HCT116 (cell line): ENCODE measurements around the gene FAM98B. TPM values are rescaled to one million over a fixed set of nuclear protein-coding genes. Genes with fewer than 3 reads are reported as not detected.
A peak's percentile ranks its signal among the peaks of the same experiment; 100 is the strongest.

Source experiments
- ATAC-seq: fragments of 200-7000 bp; cut with Tn5 transposase; 2 replicates; pipeline ENCODE4 v1.9.1; 2020; ENCODE audit warnings: mild to moderate bottlenecking, moderate library complexity
- BruUV-seq: library from RNA; stranded (reverse); fragments of 400-500 nt; replicated peaks from 2 replicates; lab custom pipeline; 2021; lab: Mats Ljungman, UMichigan
- CTCF ChIA-PET: fragments of 300-600 bp; sonication (Branson Sonifier 250); formaldehyde crosslinking; loops from one replicate; lab custom pipeline; 2021; ENCODE audit warnings: antibody characterized with exemption; lab: Charles Lee
- POLR2A ChIA-PET: fragments of 300-600, 350-600 bp; sonication (Branson Sonifier 250); formaldehyde crosslinking; loops from one replicate; lab custom pipeline; 2021; ENCODE audit warnings: antibody characterized with exemption; lab: Charles Lee
- RAD21 ChIA-PET, 2 experiments: fragments of 300-600 bp; sonication (Branson Sonifier 250); formaldehyde crosslinking; loops; one replicate each; lab custom pipeline; 2023; ENCODE audit warnings: low total read pairs in 2 of 2; ENCODE audit not compliant: uncharacterized antibody in 2 of 2, unreplicated experiment in 2 of 2, low non-redundant PET in 1 of 2; lab: Charles Lee
- DNase-seq: peaks from one replicate; pipeline ENCODE4 v3.0.0-alpha.2; 2010; ENCODE audit warnings: low read depth, low spot score
- H2AFZ ChIP-seq: fragments of 200-600 bp; shearing (Covaris generic), sonication (generic); 2 replicates; pipeline ENCODE4 v1.6.1; 2017; ENCODE audit warnings: low read depth, mixed run types, mixed read lengths, antibody characterized with exemption, low read length; ENCODE audit not compliant: poor library complexity, severe bottlenecking
- H3K27ac ChIP-seq: 2 replicates; pipeline ENCODE4 v1.5.1; 2012; ENCODE audit warnings: low read depth, low read length
- H3K27me3 ChIP-seq: fragments of 200-600 bp; sonication (generic); 2 replicates; pipeline ENCODE4 v1.6.1; 2016; ENCODE audit warnings: mixed run types, low read length, mixed read lengths; ENCODE audit not compliant: insufficient read depth
- H3K36me3 ChIP-seq, 2 experiments: fragments of 200-500 bp in 1 of 2; fragments of 200-600 bp in 1 of 2; sonication (Bioruptor generic) in 1 of 2; sonication (generic) in 1 of 2; 2 replicates each; pipeline versions ENCODE4 v1.5.1 to v1.6.1; 2014 to 2016; ENCODE audit warnings: low read length in 2 of 2, inconsistent platforms in 1 of 2, mixed read lengths in 1 of 2, mixed run types in 1 of 2; ENCODE audit not compliant: insufficient read depth in 2 of 2, control insufficient read depth in 1 of 2
- H3K4me1 ChIP-seq, 2 experiments: fragments of 200-600 bp in 1 of 2; sonication (generic) in 1 of 2; 2 replicates each; pipeline versions ENCODE4 v1.5.1 to v1.6.1; 2012 to 2017; ENCODE audit warnings: low read length in 2 of 2, inconsistent platforms in 1 of 2, mild to moderate bottlenecking in 1 of 2, mixed read lengths in 1 of 2, mixed run types in 1 of 2, moderate library complexity in 1 of 2; ENCODE audit not compliant: insufficient read depth in 2 of 2, control insufficient read depth in 1 of 2
- H3K4me2 ChIP-seq: fragments of 200-600 bp; sonication (generic); 2 replicates; pipeline ENCODE4 v1.6.1; 2017; ENCODE audit warnings: mixed run types, low read length, mixed read lengths
- H3K4me3 ChIP-seq, 2 experiments: fragments of 200-600 bp in 1 of 2; sonication (generic) in 1 of 2; replicated peaks in 1 of 2; 2 replicates each; pipeline ENCODE4 v1.5.1; 2011 to 2016; ENCODE audit warnings: low read length in 2 of 2, control low read depth in 1 of 2, low read depth in 1 of 2, mild to moderate bottlenecking in 1 of 2, mixed read lengths in 1 of 2, mixed run types in 1 of 2
- H3K79me2 ChIP-seq: fragments of 200-600 bp; sonication (generic); 2 replicates; pipeline ENCODE4 v1.6.1; 2017; ENCODE audit warnings: mild to moderate bottlenecking, mixed run types, low read length, moderate library complexity, mixed read lengths; ENCODE audit not compliant: insufficient read depth
- H3K9ac ChIP-seq: fragments of 200-600 bp; sonication (generic); 2 replicates; pipeline ENCODE4 v1.6.1; 2016; ENCODE audit warnings: low read length, mixed read lengths
- H3K9me2 ChIP-seq: fragments of 200-600 bp; sonication (generic), shearing (Covaris generic); 2 replicates; pipeline ENCODE4 v1.6.1; 2017; ENCODE audit warnings: mixed run types, mild to moderate bottlenecking, moderate library complexity; ENCODE audit not compliant: insufficient read depth
- H3K9me3 ChIP-seq, 2 experiments: fragments of 200-500 bp in 1 of 2; fragments of 200-600 bp in 1 of 2; sonication (Bioruptor generic) in 1 of 2; sonication (generic) in 1 of 2; 2 replicates each; pipeline ENCODE4 v1.6.1; 2014 to 2017; ENCODE audit warnings: low read length in 2 of 2, mixed read lengths in 2 of 2, inconsistent platforms in 1 of 2, low read depth in 1 of 2, mild to moderate bottlenecking in 1 of 2, mixed run types in 1 of 2, moderate library complexity in 1 of 2; ENCODE audit not compliant: control insufficient read depth in 1 of 2, insufficient read depth in 1 of 2
- H4K20me1 ChIP-seq: fragments of 200-600 bp; sonication (generic), shearing (Covaris generic); 2 replicates; pipeline ENCODE4 v1.6.1; 2017; ENCODE audit warnings: mixed run types, mild to moderate bottlenecking, moderate library complexity; ENCODE audit not compliant: insufficient read depth
- CTCF ChIP-seq, 3 experiments: fragments of 200-600 bp in 1 of 3; sonication (generic) in 1 of 3; IDR thresholded peaks in 2 of 3; conservative IDR thresholded peaks in 1 of 3; 2 replicates each; pipeline ENCODE4 v1.5.1; 2012 to 2017; ENCODE audit warnings: low read depth in 2 of 3, low read length in 2 of 3, antibody characterized with exemption in 1 of 3, borderline replicate concordance in 1 of 3, control low read depth in 1 of 3, mild to moderate bottlenecking in 1 of 3, mixed read lengths in 1 of 3, mixed run types in 1 of 3, moderate library complexity in 1 of 3; ENCODE audit not compliant: insufficient read depth in 1 of 3
- ELF1 ChIP-seq: IDR thresholded peaks from 2 replicates; pipeline ENCODE4 v1.6.1; 2012; ENCODE audit warnings: low read depth, borderline replicate concordance
- FOSL1 ChIP-seq: IDR thresholded peaks from 2 replicates; pipeline ENCODE4 v1.6.1; 2012; ENCODE audit warnings: low read depth
- POLR2A ChIP-seq: IDR thresholded peaks from 2 replicates; pipeline ENCODE4 v1.7.0; 2011; ENCODE audit warnings: borderline replicate concordance; ENCODE audit not compliant: insufficient read depth, insufficient read length; ENCODE audit errors: extremely low read depth
- POLR2AphosphoS5 ChIP-seq: IDR thresholded peaks from 2 replicates; pipeline ENCODE4 v1.6.1; 2011; ENCODE audit warnings: mild to moderate bottlenecking, low read depth, low read length, moderate library complexity
- SIN3A ChIP-seq: IDR thresholded peaks from 2 replicates; pipeline ENCODE4 v1.6.1; 2012; ENCODE audit warnings: low read depth
- SP1 ChIP-seq: IDR thresholded peaks from 2 replicates; pipeline ENCODE4 v1.6.1; 2012; ENCODE audit warnings: low read depth
- SRF ChIP-seq: IDR thresholded peaks from 2 replicates; pipeline ENCODE4 v1.6.1; 2012; ENCODE audit warnings: low read depth
- YY1 ChIP-seq: IDR thresholded peaks from 2 replicates; pipeline ENCODE4 v1.6.1; 2011; ENCODE audit warnings: low read length, low read depth, moderate library complexity, mild to moderate bottlenecking; ENCODE audit not compliant: insufficient replicate concordance; ENCODE audit errors: extremely low read depth
- ZBTB33 ChIP-seq: IDR thresholded peaks from 2 replicates; pipeline ENCODE4 v1.6.1; 2011; ENCODE audit warnings: mild to moderate bottlenecking, low read length, moderate library complexity; ENCODE audit not compliant: insufficient replicate concordance; ENCODE audit errors: extremely low read depth
- intact Hi-C: fragments of 100-400 bp; cut with micrococcal nuclease; formaldehyde crosslinking; loops from 2 replicates; pipeline ENCODE4 v1.10.0; 2022
- total RNA-seq: library from RNA; stranded (reverse); gene quantifications from one replicate; pipeline ENCODE4 v1.2.1, GENCODE V29; 2021; ENCODE audit not compliant: unreplicated experiment
- TF ChIP-seq, protein P1 (sequence below): IDR thresholded peaks from 2 replicates; pipeline ENCODE4 v1.6.1; 2012; ENCODE audit warnings: low read depth

The FAM98B gene
- total RNA-seq, 1 experiment from 2014 or later: 44.3 TPM

GRCh38 chr15:38427380-38427779 is 26.5 kb upstream of the FAM98B start:
- H3K36me3 ChIP-seq: no peaks in the 10 kb centered on the region
- no peaks in the 10 kb centered on the region for H4K20me1 ChIP-seq
- intact Hi-C loops: no loop called here
- TF ChIP-seq FOSL1 (no peak), SP1 (no peak), POLR2A (no peak), CTCF (IDR thresholded peaks at IDR 0.05 in 2 of 3, conservative IDR thresholded peaks at IDR 0.05 in 1 of 3; ENCODE audit: borderline replicate concordance in 1 of 3, insufficient read depth in 1 of 3, low read depth in 2 of 3, low read length in 2 of 3) (0 out of 6 replicates have a peak, but pooled peaks of 2 of the 3 experiments have one; percentile 8 to 12), SIN3A (no peak)
- no peaks in the 10 kb centered on the region for H3K27me3 ChIP-seq
- ATAC-seq (0 out of 2 replicates have a peak, but pooled peaks have one; percentile 57), DNase-seq (no peak)
- no peak overlapping the region for H3K9ac ChIP-seq
- CTCF ChIA-PET: interaction anchor here (2.9 kb wide), 1 partner anchor 13 kb away, joined by 10 read pairs; no protein-coding TSS in a partner anchor
- BruUV-seq: no TSS peak
- POLR2A ChIA-PET: no interaction called here
- H3K79me2 ChIP-seq: no peaks in the 10 kb centered on the region
- H3K27ac ChIP-seq: no peak overlapping the region
- H3K4me3 ChIP-seq: no peak overlapping the region
- no peak overlapping the region for H3K4me2 ChIP-seq
- H3K9me3 ChIP-seq: no peaks in the 10 kb centered on the region
- H3K4me1 ChIP-seq: no peaks in the 10 kb centered on the region
- RAD21 ChIA-PET: interaction anchor here in 1 of 2 experiments (1.3 kb wide), 1 partner anchor 13 kb away, joined by 3 read pairs; no protein-coding TSS in a partner anchor
- H3K9me2 ChIP-seq: no peaks in the 10 kb centered on the region
- no peak overlapping the region for H2AFZ ChIP-seq

DNA sequence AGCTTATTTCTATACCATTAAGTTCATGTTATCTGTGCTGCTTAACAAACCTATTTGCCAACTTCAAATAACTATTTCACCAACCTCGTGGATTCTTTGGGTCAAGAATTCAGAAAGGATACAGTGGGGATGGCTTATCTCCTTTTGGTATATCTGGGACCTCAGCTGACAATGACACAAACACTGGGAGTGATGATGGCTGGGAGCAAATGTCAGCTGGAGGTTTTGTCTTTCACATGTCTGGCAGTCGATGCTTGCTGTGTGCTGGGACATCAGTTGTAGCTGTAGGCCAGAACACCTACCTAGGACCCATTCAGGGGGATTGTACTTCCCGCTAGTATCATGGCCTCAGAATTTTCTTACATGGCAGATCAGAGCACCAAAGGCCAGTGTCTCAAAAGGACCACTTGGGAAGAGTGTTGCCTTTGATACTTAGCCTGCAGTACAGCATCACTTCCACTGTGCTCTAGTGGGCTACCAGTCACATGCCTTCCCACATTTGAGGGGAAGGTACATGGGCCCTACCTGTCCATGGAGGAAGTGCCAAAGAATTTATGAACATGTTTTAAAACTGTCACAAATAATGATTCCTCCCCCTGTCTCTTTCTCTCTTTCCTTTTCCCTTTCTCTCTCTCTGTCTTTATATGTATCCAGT is 23.7 kb upstream of the FAM98B start:
- Histone ChIP-seq H3K4me2 (no peak overlapping the region), H3K9me3 (no peaks in the 10 kb centered on the region), H3K9me2 (no peaks in the 10 kb centered on the region), H2AFZ (no peak overlapping the region), H3K36me3 (no peaks in the 10 kb centered on the region), H3K27ac (no peak overlapping the region), H3K79me2 (no peaks in the 10 kb centered on the region), H3K4me3 (no peak overlapping the region), H3K4me1 (no peaks in the 10 kb centered on the region), H4K20me1 (no peaks in the 10 kb centered on the region), H3K9ac (no peak overlapping the region), H3K27me3 (no peaks in the 10 kb centered on the region)
- TF ChIP-seq SRF (no peak), SP1 (no peak), POLR2AphosphoS5 (no peak), YY1 (no peak), ELF1 (no peak), ZBTB33 (no peak)
- TF ChIP-seq, protein P1, sequence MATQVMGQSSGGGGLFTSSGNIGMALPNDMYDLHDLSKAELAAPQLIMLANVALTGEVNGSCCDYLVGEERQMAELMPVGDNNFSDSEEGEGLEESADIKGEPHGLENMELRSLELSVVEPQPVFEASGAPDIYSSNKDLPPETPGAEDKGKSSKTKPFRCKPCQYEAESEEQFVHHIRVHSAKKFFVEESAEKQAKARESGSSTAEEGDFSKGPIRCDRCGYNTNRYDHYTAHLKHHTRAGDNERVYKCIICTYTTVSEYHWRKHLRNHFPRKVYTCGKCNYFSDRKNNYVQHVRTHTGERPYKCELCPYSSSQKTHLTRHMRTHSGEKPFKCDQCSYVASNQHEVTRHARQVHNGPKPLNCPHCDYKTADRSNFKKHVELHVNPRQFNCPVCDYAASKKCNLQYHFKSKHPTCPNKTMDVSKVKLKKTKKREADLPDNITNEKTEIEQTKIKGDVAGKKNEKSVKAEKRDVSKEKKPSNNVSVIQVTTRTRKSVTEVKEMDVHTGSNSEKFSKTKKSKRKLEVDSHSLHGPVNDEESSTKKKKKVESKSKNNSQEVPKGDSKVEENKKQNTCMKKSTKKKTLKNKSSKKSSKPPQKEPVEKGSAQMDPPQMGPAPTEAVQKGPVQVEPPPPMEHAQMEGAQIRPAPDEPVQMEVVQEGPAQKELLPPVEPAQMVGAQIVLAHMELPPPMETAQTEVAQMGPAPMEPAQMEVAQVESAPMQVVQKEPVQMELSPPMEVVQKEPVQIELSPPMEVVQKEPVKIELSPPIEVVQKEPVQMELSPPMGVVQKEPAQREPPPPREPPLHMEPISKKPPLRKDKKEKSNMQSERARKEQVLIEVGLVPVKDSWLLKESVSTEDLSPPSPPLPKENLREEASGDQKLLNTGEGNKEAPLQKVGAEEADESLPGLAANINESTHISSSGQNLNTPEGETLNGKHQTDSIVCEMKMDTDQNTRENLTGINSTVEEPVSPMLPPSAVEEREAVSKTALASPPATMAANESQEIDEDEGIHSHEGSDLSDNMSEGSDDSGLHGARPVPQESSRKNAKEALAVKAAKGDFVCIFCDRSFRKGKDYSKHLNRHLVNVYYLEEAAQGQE: no peak
- ChIA-PET POLR2A (no interaction called here), CTCF (no interaction called here), RAD21 (no interaction called here)
- DNase-seq (no peak), ATAC-seq (peak; percentile 53; the same call in 1 of the 2 replicates)
- intact Hi-C loops: no loop called here
- no TSS peak for BruUV-seq
